ENCODE results near the gene DGKB. TPM values are rescaled to one million over a fixed set of nuclear protein-coding genes. Genes with fewer than 3 reads are reported as not detected.

Gene DGKB
- total RNA-seq, 1 donor from 2014 or later, result 0.32 TPM

GRCh38 chr7:14233076-14233867 lies 669.3 kb downstream of the DGKB start:
- Mint-ChIP-seq H3K36me3 (ENCODE audit: unreplicated experiment) (no peaks in the 10 kb centered on the region), H3K4me1 (ENCODE audit: unreplicated experiment) (peaks cover 6% of the 10 kb centered on the region), H3K27ac (ENCODE audit: unreplicated experiment) (no peak overlapping the region), H3K27me3 (ENCODE audit: unreplicated experiment) (no peaks in the 10 kb centered on the region), H3K4me3 (ENCODE audit: unreplicated experiment) (no peak overlapping the region), H3K9me3 (ENCODE audit: unreplicated experiment) (no peaks in the 10 kb centered on the region)
- DNase-seq (ENCODE audit: extremely low spot score, unreplicated experiment), result no peak
- TF ChIP-seq, protein P1, sequence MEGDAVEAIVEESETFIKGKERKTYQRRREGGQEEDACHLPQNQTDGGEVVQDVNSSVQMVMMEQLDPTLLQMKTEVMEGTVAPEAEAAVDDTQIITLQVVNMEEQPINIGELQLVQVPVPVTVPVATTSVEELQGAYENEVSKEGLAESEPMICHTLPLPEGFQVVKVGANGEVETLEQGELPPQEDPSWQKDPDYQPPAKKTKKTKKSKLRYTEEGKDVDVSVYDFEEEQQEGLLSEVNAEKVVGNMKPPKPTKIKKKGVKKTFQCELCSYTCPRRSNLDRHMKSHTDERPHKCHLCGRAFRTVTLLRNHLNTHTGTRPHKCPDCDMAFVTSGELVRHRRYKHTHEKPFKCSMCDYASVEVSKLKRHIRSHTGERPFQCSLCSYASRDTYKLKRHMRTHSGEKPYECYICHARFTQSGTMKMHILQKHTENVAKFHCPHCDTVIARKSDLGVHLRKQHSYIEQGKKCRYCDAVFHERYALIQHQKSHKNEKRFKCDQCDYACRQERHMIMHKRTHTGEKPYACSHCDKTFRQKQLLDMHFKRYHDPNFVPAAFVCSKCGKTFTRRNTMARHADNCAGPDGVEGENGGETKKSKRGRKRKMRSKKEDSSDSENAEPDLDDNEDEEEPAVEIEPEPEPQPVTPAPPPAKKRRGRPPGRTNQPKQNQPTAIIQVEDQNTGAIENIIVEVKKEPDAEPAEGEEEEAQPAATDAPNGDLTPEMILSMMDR (IDR thresholded peaks at IDR 0.05), result no peak

DNA sequence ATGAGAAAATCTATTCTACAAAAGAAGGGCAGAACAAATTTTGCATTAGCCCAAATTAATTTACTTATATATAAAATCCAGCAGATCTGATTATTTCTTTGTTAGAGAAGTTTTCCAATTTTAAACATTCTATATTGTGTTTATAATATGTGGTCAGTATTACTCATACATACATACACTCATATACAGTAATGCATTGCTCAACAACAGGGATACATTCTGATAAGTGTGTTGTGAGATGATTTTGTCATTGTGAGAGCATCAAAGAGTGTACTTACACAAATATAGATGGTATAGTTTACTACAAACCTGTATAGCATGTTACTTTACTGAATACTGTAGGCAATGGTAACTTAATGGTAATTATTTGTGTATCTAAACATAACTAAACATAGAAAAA lies 673.5 kb downstream of the DGKB start:
- Mint-ChIP-seq H3K27me3 (ENCODE audit: unreplicated experiment) (no peaks in the 10 kb centered on the region), H3K4me3 (ENCODE audit: unreplicated experiment) (no peak overlapping the region), H3K36me3 (ENCODE audit: unreplicated experiment) (no peaks in the 10 kb centered on the region), H3K9me3 (ENCODE audit: unreplicated experiment) (no peaks in the 10 kb centered on the region), H3K4me1 (ENCODE audit: unreplicated experiment) (peaks cover under 1% of the 10 kb centered on the region), H3K27ac (ENCODE audit: unreplicated experiment) (no peak overlapping the region)
- TF ChIP-seq, protein P1 (IDR thresholded peaks at IDR 0.05), result no peak
- DNase-seq (ENCODE audit: extremely low spot score, unreplicated experiment), result no peak

DNA sequence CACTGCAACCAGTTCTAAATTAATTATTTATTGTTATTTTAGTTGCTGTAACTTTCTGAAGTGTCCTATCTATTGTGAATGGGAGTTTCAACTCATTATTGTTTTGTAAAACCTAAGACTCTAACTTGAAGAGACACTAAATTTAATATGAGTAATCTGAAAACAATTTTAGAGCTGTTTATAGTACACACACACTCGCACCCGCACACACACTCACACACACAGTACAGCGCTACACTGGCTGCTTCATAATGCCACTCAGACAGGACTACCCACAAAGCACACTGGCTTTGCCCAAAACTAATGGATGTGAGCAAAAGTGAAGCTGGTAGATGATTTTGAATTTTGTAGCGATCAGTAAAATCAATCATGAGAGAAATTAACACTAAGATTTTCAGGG lies 674.2 kb downstream of the DGKB start:
- Mint-ChIP-seq H3K27ac (ENCODE audit: unreplicated experiment) (no peak overlapping the region), H3K4me1 (ENCODE audit: unreplicated experiment) (no peaks in the 10 kb centered on the region), H3K4me3 (ENCODE audit: unreplicated experiment) (no peak overlapping the region), H3K9me3 (ENCODE audit: unreplicated experiment) (no peaks in the 10 kb centered on the region), H3K27me3 (ENCODE audit: unreplicated experiment) (no peaks in the 10 kb centered on the region), H3K36me3 (ENCODE audit: unreplicated experiment) (no peaks in the 10 kb centered on the region)
- no peak for DNase-seq (ENCODE audit: extremely low spot score, unreplicated experiment)
- TF ChIP-seq, protein P1 (IDR thresholded peaks at IDR 0.05), result no peak

DNA sequence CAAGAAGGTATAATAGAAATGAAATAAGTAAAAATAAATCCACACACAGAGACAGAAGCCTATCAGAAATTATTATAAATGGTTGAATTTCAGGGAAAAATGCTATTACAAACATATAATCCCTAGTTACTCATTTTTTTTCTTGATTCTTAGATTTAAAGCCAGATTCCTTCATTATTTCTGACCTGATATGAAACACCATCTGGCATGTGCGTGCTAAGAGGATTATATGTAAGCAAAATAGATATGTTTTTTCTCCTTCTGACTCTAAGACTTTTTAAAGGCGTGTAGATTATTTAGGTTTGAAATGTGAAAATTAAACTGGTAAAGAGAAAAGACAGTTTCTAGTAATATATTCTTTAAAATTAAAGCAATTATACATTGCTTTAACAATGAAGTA lies 676.4 kb downstream of the DGKB start:
- Mint-ChIP-seq H3K27me3 (ENCODE audit: unreplicated experiment) (no peaks in the 10 kb centered on the region), H3K36me3 (ENCODE audit: unreplicated experiment) (no peaks in the 10 kb centered on the region), H3K27ac (ENCODE audit: unreplicated experiment) (no peak overlapping the region), H3K4me1 (ENCODE audit: unreplicated experiment) (no peaks in the 10 kb centered on the region), H3K9me3 (ENCODE audit: unreplicated experiment) (no peaks in the 10 kb centered on the region), H3K4me3 (ENCODE audit: unreplicated experiment) (no peak overlapping the region)
- DNase-seq (ENCODE audit: extremely low spot score, unreplicated experiment), result no peak
- TF ChIP-seq, protein P1 (IDR thresholded peaks at IDR 0.05), result no peak

DNA sequence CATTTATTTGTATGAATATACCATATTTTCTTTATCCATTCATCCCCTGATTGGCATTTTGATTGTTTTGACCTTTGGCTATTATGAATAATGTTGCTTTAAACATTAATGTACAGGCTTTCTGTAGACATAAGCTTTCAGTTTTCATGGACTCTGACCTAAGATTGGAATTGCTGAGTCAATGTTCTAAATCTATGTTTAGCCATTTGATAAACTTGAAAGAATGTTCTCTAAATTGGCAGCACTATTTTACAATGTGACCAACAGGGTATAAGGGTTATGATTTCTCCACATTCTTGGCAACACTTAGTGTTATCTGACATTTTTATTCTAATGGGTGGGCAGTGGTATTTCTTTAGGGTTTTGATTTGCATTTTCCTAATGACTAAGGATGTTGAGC lies 683.4 kb downstream of the DGKB start:
- H3K4me1 Mint-ChIP-seq (ENCODE audit: unreplicated experiment), result peaks cover 9% of the 10 kb centered on the region
- no peaks in the 10 kb centered on the region for H3K9me3 Mint-ChIP-seq (ENCODE audit: unreplicated experiment)
- no peaks in the 10 kb centered on the region for H3K36me3 Mint-ChIP-seq (ENCODE audit: unreplicated experiment)
- TF ChIP-seq, protein P1 (IDR thresholded peaks at IDR 0.05), result no peak
- no peak overlapping the region for H3K27ac Mint-ChIP-seq (ENCODE audit: unreplicated experiment)
- no peaks in the 10 kb centered on the region for H3K27me3 Mint-ChIP-seq (ENCODE audit: unreplicated experiment)
- H3K4me3 Mint-ChIP-seq (ENCODE audit: unreplicated experiment), result no peak overlapping the region
- DNase-seq (ENCODE audit: extremely low spot score, unreplicated experiment), result no peak

Measured in osteocyte (in vitro differentiated cells).